GM18858 (cell line): ENCODE results near the gene RIMBP2.

Experiments
- ATAC-seq: cut with Tn5 transposase; IDR thresholded peaks from one replicate; pipeline ENCODE4 v1.9.1; 2021; ENCODE audit not compliant: unreplicated experiment

RIMBP2 gene

GRCh38 chr12:130555221-130555620 lies 160.9 kb downstream of the RIMBP2 start:
- no peak for ATAC-seq

- no peak for ATAC-seq
Observed at GRCh38 chr12:130552483-130552996, 163.6 kb downstream of the RIMBP2 start.

GRCh38 chr12:130549361-130549760 lies 166.7 kb downstream of the RIMBP2 start:
- no peak for ATAC-seq

DNA sequence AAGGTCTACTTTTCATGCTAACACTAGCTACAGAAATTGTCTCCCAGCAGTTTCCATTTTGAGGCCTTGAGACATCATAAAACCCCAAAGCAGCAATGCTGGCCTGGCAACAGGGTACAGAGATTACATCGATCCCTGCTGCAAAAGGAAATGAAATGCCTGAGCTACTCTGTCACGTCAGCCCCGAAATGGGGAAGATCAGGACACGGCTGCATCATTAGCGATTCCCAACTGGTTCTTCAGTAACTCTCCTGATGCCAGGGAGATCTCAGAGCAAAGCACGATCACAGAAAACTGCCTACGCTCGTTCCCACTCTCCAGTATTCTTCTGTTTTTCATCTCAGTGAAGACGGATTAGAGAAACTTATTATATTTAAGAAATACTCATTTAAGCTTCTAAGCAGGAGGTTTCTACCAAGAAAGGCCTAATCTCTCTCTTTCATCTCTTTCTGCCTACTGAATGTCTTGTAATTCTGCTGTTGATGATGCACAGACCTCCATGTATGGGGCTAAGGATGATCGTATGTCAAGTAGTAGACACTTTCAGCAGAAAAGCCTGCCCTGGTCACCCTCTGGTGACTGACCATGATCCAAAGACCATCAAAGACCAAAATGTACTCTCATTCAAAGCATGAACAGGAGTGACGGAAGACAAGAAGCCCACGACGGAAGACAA lies 168.5 kb downstream of the RIMBP2 start:
- no peak for ATAC-seq

DNA sequence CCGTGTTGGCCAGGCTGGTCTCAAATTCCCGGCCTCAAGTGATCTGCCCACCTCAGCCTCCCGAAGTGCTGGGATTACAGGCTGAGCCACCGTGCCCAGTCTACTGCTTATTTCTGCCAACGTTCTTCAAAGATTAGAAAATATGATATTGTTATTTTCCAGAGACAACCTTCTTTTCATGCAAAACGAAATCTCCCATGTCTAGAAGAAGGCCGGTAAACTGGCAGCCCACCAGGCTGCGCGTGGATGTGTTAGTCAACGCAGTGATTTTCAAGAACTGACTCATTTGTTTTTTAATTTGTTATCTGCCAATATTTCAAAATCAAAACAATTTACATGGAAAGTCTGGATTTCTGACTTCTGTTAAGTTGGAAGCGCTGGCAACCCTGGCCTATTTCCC lies 169.6 kb downstream of the RIMBP2 start:
- no peak for ATAC-seq

- ATAC-seq = no peak
Observed at GRCh38 chr12:130545475-130545874, 170.6 kb downstream of the RIMBP2 start.

DNA sequence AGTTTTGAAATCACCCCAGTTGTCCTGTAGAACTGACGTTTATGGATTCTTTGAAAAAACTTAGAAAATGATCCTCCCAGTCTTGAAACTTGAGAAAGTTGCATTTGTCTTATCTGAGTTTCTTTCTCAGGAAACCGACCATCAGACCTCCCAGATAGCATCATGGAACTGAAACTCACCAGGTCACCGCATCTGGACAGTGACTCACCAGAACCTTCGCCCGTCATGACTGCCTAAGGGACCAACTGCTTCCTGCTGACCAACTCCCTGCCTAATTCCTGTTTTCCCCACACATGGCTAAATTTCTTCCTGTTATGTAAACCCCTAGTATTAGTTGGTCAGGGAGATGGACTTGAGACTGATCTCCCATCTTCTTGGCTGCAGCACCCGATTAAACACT lies 175.7 kb downstream of the RIMBP2 start:
- ATAC-seq = no peak

DNA sequence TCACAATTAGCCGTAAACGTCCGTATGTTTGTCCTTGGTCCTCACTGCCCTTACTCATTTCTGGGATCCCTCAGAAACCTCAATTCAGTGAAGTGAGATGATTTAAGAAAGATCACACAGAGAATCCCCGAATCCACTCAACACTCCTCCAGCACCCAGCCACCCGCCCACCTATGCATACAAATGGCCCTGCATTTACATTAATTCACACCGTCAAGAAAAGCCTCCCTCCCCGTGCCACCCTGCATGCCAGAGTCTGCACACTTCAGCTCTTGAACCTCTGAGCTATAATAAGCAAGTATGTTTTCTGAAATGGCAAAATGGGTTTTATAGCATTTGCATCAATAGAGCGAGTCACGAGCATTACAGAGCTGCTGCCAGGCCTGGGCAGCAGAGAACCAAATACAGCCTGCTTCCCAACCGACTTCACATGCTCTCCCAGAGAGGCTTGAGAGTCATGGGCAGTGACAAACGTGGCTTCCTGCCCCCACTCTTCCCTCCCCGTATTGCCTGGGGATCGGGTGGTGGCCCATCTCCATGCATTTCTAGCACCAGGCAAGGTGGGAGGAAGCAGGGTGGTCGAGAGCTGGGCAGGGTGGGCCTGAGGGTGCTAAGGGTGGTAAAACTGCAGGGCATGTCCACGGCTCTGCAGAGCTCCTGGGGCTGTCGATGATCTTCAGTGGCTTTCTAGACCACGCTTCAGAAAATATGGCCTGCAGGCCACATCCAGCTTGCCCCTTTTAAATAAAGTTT lies 177.6 kb downstream of the RIMBP2 start:
- ATAC-seq = no peak

GRCh38 chr12:130537655-130538054 lies 178.4 kb downstream of the RIMBP2 start:
- ATAC-seq = no peak

GRCh38 chr12:130537051-130537450 lies 179.0 kb downstream of the RIMBP2 start:
- ATAC-seq = no peak

- ATAC-seq = no peak
Observed at GRCh38 chr12:130530429-130530828, 185.7 kb downstream of the RIMBP2 start.

- ATAC-seq = no peak
Observed at GRCh38 chr12:130529781-130530180, 186.3 kb downstream of the RIMBP2 start.

- ATAC-seq = no peak
Observed at GRCh38 chr12:130527239-130527638, 188.9 kb downstream of the RIMBP2 start.

DNA sequence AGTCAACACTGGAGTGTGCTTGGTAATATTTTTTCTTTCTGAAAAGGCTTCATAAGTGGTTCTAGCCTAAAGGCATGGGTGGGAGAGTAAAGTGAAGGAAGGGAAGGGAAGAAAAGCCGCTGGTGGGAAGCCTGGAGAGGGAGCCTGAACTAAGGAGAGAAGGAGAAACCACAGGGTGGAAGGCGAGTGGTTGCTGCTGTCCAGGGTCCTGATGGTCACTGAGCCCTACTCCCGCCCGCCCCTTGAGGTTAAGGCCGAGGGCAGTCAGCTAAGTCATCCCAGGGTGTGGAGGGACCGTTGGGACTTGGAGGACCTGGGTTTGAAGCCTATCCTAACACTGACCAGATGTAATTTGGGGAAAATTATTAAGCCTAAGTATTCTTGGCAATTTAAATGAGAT lies 189.3 kb downstream of the RIMBP2 start:
- ATAC-seq = no peak

GRCh38 chr12:130525384-130526172 lies 190.5 kb downstream of the RIMBP2 start:
- no peak for ATAC-seq

DNA sequence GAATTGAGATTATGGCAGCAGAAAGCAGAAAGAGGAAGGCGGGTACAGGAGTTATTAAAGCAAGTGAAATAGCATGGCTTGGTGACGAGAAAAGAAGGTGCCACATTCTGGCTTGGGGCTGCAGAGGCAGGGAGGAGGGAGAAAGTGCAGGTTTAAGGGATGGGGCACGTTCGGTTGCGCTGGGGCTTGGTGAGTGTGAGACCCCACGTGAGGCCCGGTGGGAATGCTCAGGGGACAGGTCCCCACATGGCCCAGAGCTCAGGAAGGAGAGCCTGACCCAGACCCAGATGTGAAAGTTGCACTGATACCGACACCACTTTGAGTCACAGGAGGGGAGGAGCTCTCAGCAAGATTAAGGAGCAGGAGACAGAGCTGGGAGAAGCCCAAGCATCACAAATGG lies 191.3 kb downstream of the RIMBP2 start:
- ATAC-seq = no peak

DNA sequence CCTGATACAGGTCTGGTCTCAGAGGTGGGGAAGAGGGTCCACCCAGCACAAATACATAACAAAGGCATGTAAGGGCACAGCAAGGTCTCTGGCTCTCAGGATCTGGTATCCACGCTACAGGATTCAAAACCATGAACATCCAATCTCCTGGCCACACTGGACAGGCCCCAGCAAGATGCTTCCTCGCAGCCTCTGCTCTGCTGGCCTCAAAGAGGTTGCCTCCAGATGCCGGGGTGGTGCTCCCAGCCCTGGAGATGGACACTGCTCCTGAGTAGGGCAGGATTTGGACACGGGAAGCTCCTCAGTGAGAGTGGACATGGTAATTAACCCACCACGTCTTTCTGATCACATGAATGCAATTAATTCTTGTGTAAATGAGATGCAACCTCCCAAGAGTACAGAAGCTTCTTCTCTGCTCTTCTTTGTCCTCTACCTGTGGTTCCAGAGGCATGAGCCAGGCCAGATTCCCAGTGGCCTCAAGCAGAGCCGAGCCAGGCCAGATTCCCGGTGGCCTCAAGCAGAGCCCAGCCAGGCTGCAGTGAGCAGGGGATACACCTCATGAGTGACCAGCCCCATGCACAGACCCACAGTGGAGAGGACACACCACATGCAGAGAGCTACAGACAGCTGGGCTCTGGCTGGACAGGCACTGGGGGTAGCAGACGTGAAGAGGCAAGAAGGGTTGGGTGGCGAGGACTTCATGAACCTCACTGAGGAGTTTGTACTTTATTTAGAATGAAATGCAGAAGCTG lies 192.1 kb downstream of the RIMBP2 start:
- ATAC-seq = no peak

- ATAC-seq = no peak
Observed at GRCh38 chr12:130523208-130523607, 192.9 kb downstream of the RIMBP2 start.

DNA sequence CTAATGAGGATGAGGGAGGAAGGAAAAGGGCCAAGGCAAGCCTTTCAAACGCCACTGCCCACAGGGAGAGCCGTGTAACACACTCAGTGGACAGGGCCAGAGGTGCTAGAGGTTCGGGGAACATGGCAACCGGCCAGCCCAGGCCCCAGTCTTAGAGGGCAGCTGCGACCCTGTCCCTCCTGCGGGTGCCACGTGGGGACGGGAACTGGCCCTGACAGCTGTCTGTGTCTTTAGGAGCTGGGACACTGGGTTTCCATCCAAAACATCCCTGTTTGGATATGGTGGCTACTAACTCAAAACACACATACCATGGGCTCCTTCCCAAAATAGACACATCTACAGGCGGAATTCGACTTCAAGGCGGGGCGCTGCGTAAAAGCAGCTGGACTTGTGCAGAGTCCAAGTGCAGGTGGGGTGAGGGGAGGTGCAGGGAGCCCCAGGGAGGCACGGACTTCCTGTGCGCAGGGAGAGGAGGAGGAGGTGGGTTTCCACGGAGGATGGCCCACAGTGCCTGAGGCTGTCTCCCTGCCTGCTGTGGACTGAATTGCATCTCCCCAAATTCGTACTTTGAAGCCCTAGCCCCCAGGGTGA lies 193.8 kb downstream of the RIMBP2 start:
- no peak for ATAC-seq

- ATAC-seq = no peak
Observed at GRCh38 chr12:130521375-130522124, 194.5 kb downstream of the RIMBP2 start.
